SK-N-SH treated with all-trans-retinoic acid at 6 μM for 48 hours (cell line): ENCODE results near the gene TSEN34.

ENCODE experiments used
- ATAC-seq: fragments of 200-7000 bp; cut with Tn5 transposase; 3 replicates; pipeline ENCODE4 v1.9.1; 2020; ENCODE audit warnings: mild to moderate bottlenecking, moderate library complexity
- ARNTL ChIP-seq: fragments of 450-650 bp; formaldehyde crosslinking; IDR thresholded peaks from 2 replicates; pipeline ENCODE4 v1.5.0; 2020; ENCODE audit warnings: low read depth, mild to moderate bottlenecking, moderate library complexity, borderline replicate concordance
- BACH2 ChIP-seq: fragments of 250-450 bp; sonication (Bioruptor Pico); IDR thresholded peaks from 2 replicates; pipeline ENCODE4 v1.9.0; 2021; ENCODE audit warnings: mild to moderate bottlenecking, borderline replicate concordance
- CREB5 ChIP-seq: fragments of 250-450 bp; sonication (Bioruptor Pico); IDR thresholded peaks from 2 replicates; pipeline ENCODE4 v1.5.1; 2020; ENCODE audit warnings: low read depth, mild to moderate bottlenecking, moderate library complexity
- CSDC2 ChIP-seq: fragments of 250-450 bp; sonication (Bioruptor Pico); IDR thresholded peaks from 2 replicates; pipeline ENCODE4 v1.5.0; 2020; ENCODE audit warnings: mild to moderate bottlenecking, moderate library complexity
- ESRRG ChIP-seq: fragments of 250-450 bp; sonication (Bioruptor Pico); IDR thresholded peaks from 2 replicates; pipeline ENCODE4 v1.6.1; 2021; ENCODE audit warnings: mild to moderate bottlenecking
- GLIS3 ChIP-seq: fragments of 250-450 bp; sonication (Bioruptor Pico); IDR thresholded peaks from 2 replicates; pipeline ENCODE4 v1.5.0; 2020; ENCODE audit warnings: mild to moderate bottlenecking, moderate library complexity
- ISL1 ChIP-seq: fragments of 250-450 bp; sonication (Bioruptor Pico); IDR thresholded peaks from 2 replicates; pipeline ENCODE4 v2.1.2; 2022; ENCODE audit warnings: mild to moderate bottlenecking, moderate library complexity
- OSR1 ChIP-seq: fragments of 250-450 bp; sonication (Bioruptor Pico); IDR thresholded peaks from 2 replicates; pipeline ENCODE4 v1.8.0; 2022; ENCODE audit warnings: moderate library complexity, mild to moderate bottlenecking, inconsistent platforms
- PATZ1 ChIP-seq: fragments of 250-450 bp; sonication (Bioruptor Pico); IDR thresholded peaks from 2 replicates; pipeline ENCODE4 v1.8.0; 2020; ENCODE audit warnings: mild to moderate bottlenecking, moderate library complexity, borderline replicate concordance
- POU6F1 ChIP-seq: fragments of 250-450 bp; sonication (Bioruptor Pico); IDR thresholded peaks from 2 replicates; pipeline ENCODE4 v1.8.0; 2021; ENCODE audit warnings: low read depth, mild to moderate bottlenecking, moderate library complexity, borderline replicate concordance
- PPARA ChIP-seq: fragments of 250-450 bp; sonication (Bioruptor Pico); IDR thresholded peaks from 2 replicates; pipeline ENCODE4 v1.5.0; 2020; ENCODE audit warnings: mild to moderate bottlenecking, borderline replicate concordance
- RARB ChIP-seq: fragments of 250-450 bp; sonication (Bioruptor Pico); IDR thresholded peaks from 2 replicates; pipeline ENCODE4 v1.8.0; 2021; ENCODE audit warnings: mild to moderate bottlenecking, moderate library complexity
- SNAI2 ChIP-seq: fragments of 250-450 bp; sonication (Bioruptor Pico); IDR thresholded peaks from 2 replicates; pipeline ENCODE4 v1.5.0; 2020; ENCODE audit warnings: mild to moderate bottlenecking, moderate library complexity
- TCF4 ChIP-seq: fragments of 250-450 bp; sonication (Bioruptor Pico); IDR thresholded peaks from 2 replicates; pipeline ENCODE4 v1.8.0; 2021; ENCODE audit warnings: mild to moderate bottlenecking, moderate library complexity, borderline replicate concordance
- TOX ChIP-seq: fragments of 250-450 bp; sonication (Bioruptor Pico); IDR thresholded peaks from 2 replicates; pipeline ENCODE4 v1.8.0; 2021; ENCODE audit warnings: mild to moderate bottlenecking, moderate library complexity, borderline replicate concordance
- TSHZ2 ChIP-seq: fragments of 250-450 bp; sonication (Bioruptor Pico); IDR thresholded peaks from 2 replicates; pipeline ENCODE4 v1.5.0; 2020; ENCODE audit warnings: mild to moderate bottlenecking, moderate library complexity
- ZC3H10 ChIP-seq: fragments of 250-450 bp; sonication (Bioruptor Pico); IDR thresholded peaks from 2 replicates; pipeline ENCODE4 v1.5.1; 2021; ENCODE audit warnings: mild to moderate bottlenecking, moderate library complexity
- ZFP3 ChIP-seq: fragments of 250-450 bp; sonication (Bioruptor Pico); IDR thresholded peaks from 2 replicates; pipeline ENCODE4 v1.5.0; 2020; ENCODE audit warnings: mild to moderate bottlenecking, moderate library complexity
- ZFP30 ChIP-seq: fragments of 450-650 bp; formaldehyde crosslinking; IDR thresholded peaks from 2 replicates; pipeline ENCODE4 v1.5.0; 2022; ENCODE audit warnings: mild to moderate bottlenecking, moderate library complexity
- ZNF565 ChIP-seq: fragments of 450-650 bp; formaldehyde crosslinking; conservative IDR thresholded peaks from 2 replicates; pipeline ENCODE4 v1.5.0; 2020; ENCODE audit warnings: low read depth, mild to moderate bottlenecking, moderate library complexity
- ZNF70 ChIP-seq: fragments of 450-650 bp; formaldehyde crosslinking; IDR thresholded peaks from 2 replicates; pipeline ENCODE4 v1.5.0; 2020; ENCODE audit warnings: mild to moderate bottlenecking, moderate library complexity
- ZNF8 ChIP-seq: fragments of 450-650 bp; formaldehyde crosslinking; IDR thresholded peaks from 2 replicates; pipeline ENCODE4 v1.5.0; 2020; ENCODE audit warnings: mild to moderate bottlenecking, moderate library complexity

The TSEN34 gene

GRCh38 chr19:54191011-54191810, at the start of gene TSEN34:
TSEN34 (plus strand) TSS chr19:54191308; CDS start chr19:54191365, 57 bp downstream.
- ATAC-seq = peak; percentile 48
- TF ChIP-seq GLIS3 (CRISPR knock-in tag) = no peak
- TF ChIP-seq TOX (CRISPR knock-in tag) = no peak
- no peak for TF ChIP-seq ZNF565 (CRISPR knock-in tag)
- no peak for TF ChIP-seq ZFP3 (CRISPR knock-in tag)
- no peak for TF ChIP-seq ISL1 (CRISPR knock-in tag)
- TF ChIP-seq OSR1 (CRISPR knock-in tag) = no peak
- TF ChIP-seq POU6F1 = no peak
- no peak for TF ChIP-seq SNAI2 (CRISPR knock-in tag)
- no peak for TF ChIP-seq TSHZ2 (CRISPR knock-in tag)
- TF ChIP-seq ZC3H10 (CRISPR knock-in tag) = no peak
- TF ChIP-seq ZFP30 (CRISPR knock-in tag) = no peak
- TF ChIP-seq CREB5 (CRISPR knock-in tag) = no peak
- TF ChIP-seq PPARA = no peak
- no peak for TF ChIP-seq TCF4
- TF ChIP-seq ZNF70 (CRISPR knock-in tag) = no peak

- TF ChIP-seq TCF4 (no peak), PATZ1 (CRISPR knock-in tag) (no peak), ZNF565 (CRISPR knock-in tag) (no peak), ESRRG (no peak), RARB (CRISPR knock-in tag) (no peak), OSR1 (CRISPR knock-in tag) (no peak), PPARA (no peak), BACH2 (CRISPR knock-in tag) (no peak), POU6F1 (no peak)
- no peak for ATAC-seq
Observed at GRCh38 chr19:54141356-54141755, 49.8 kb upstream of the TSEN34 start.

- no peak for TF ChIP-seq ARNTL
- no peak for TF ChIP-seq ZNF8 (CRISPR knock-in tag)
- no peak for TF ChIP-seq OSR1 (CRISPR knock-in tag)
- TF ChIP-seq GLIS3 (CRISPR knock-in tag) = no peak
- TF ChIP-seq ISL1 (CRISPR knock-in tag) = no peak
- TF ChIP-seq CSDC2 (CRISPR knock-in tag) = no peak
- TF ChIP-seq ZFP3 (CRISPR knock-in tag) = no peak
- TF ChIP-seq POU6F1 = no peak
- no peak for TF ChIP-seq ZC3H10 (CRISPR knock-in tag)
- ATAC-seq = no peak
Observed at GRCh38 chr19:54142166-54142780, 48.8 kb upstream of the TSEN34 start.
